Urinary bladder (tissue), 4 donors: ENCODE measurements around the gene CPLX4. TPM values are rescaled to one million over a fixed set of nuclear protein-coding genes. Genes with fewer than 3 reads are reported as not detected.

Experiments
- DNase-seq: peaks from one replicate; pipeline ENCODE4 v3.0.0-alpha.2; 2015; ENCODE audit errors: extremely low spot score
- H3K27ac ChIP-seq: one replicate; pipeline ENCODE4 v1.5.1; 2013; ENCODE audit warnings: low read depth, mild to moderate bottlenecking, moderate library complexity
- H3K36me3 ChIP-seq: one replicate; pipeline ENCODE4 v1.6.1; 2013; ENCODE audit warnings: mild to moderate bottlenecking, moderate library complexity; ENCODE audit not compliant: insufficient read depth
- H3K4me1 ChIP-seq: one replicate; pipeline ENCODE4 v1.6.1; 2013; ENCODE audit warnings: mild to moderate bottlenecking, moderate library complexity; ENCODE audit not compliant: insufficient read depth
- H3K4me3 ChIP-seq: one replicate; pipeline ENCODE4 v1.5.1; 2013; ENCODE audit warnings: low read depth, low read length
- WGBS: extraction: QIAGEN DNeasy Blood & Tissue Kit; methylation state at CpG from one replicate; pipeline ENCODE4 v1.1.7; 2013; 5-methylcytosine and 5-hydroxymethylcytosine counted together
- polyA plus RNA-seq: library from polyadenylated mRNA; stranded (reverse); fragments of 200-250 nt; gene quantifications from one replicate; pipeline ENCODE4 v1.2.3, GENCODE V29; 2013
- total RNA-seq: library from RNA; depleted of rRNA; stranded (reverse); fragments of >200 nt; gene quantifications from one replicate; pipeline ENCODE4 v1.2.3, GENCODE V29; 2014
- donor health status: healthy with polysubstance abuse.
- donor health status: healthy.

The CPLX4 gene
- total and polyA plus RNA-seq, 2 donors = not detected

GRCh38 chr18:59340312-59340711 is 21.9 kb upstream of the CPLX4 start:
- Histone ChIP-seq H3K4me3 (no peak overlapping the region), H3K27ac (no peak overlapping the region), H3K4me1 (no peaks in the 10 kb centered on the region), H3K36me3 (peaks cover 10% of the 10 kb centered on the region)
- WGBS = 96% methylated on average over 2 of the region's 2 CpGs
- DNase-seq = no peak

- Histone ChIP-seq H3K36me3 (peaks cover 5% of the 10 kb centered on the region), H3K4me3 (no peak overlapping the region), H3K27ac (no peak overlapping the region), H3K4me1 (no peaks in the 10 kb centered on the region)
- WGBS = 52% methylated on average over 3 of the region's 3 CpGs
- DNase-seq = no peak
Measured at GRCh38 chr18:59332986-59333385, 14.5 kb upstream of the CPLX4 start.

- H3K36me3 ChIP-seq = peaks cover 4% of the 10 kb centered on the region
- 99% methylated on average over 2 of the region's 2 CpGs for WGBS
- DNase-seq = no peak
- no peak overlapping the region for H3K27ac ChIP-seq
- H3K4me1 ChIP-seq = no peaks in the 10 kb centered on the region
- H3K4me3 ChIP-seq = no peak overlapping the region
Measured at GRCh38 chr18:59328683-59329082, 10.2 kb upstream of the CPLX4 start.

- DNase-seq = no peak
- Histone ChIP-seq H3K4me1 (no peaks in the 10 kb centered on the region), H3K36me3 (peaks cover 2% of the 10 kb centered on the region), H3K4me3 (no peak overlapping the region), H3K27ac (no peak overlapping the region)
- 92% methylated on average over 1 of the region's 1 CpG for WGBS
Measured at GRCh38 chr18:59325965-59326364, 7.5 kb upstream of the CPLX4 start.

- H3K4me1 ChIP-seq = no peaks in the 10 kb centered on the region
- no peak overlapping the region for H3K27ac ChIP-seq
- no peak for DNase-seq
- H3K36me3 ChIP-seq = peaks cover 2% of the 10 kb centered on the region
- 95% methylated on average over 4 of the region's 4 CpGs for WGBS
- H3K4me3 ChIP-seq = no peak overlapping the region
Measured at GRCh38 chr18:59324623-59324971, 6.1 kb upstream of the CPLX4 start.

- Histone ChIP-seq H3K36me3 (peaks cover 2% of the 10 kb centered on the region), H3K4me1 (no peaks in the 10 kb centered on the region), H3K4me3 (no peak overlapping the region), H3K27ac (no peak overlapping the region)
- DNase-seq = no peak
- 97% methylated on average over 7 of the region's 7 CpGs for WGBS
Measured at GRCh38 chr18:59323931-59324622, 5.6 kb upstream of the CPLX4 start.

- Histone ChIP-seq H3K4me3 (no peak overlapping the region), H3K36me3 (no peaks in the 10 kb centered on the region), H3K27ac (no peak overlapping the region), H3K4me1 (no peaks in the 10 kb centered on the region)
- 87% methylated on average over 7 of the region's 7 CpGs for WGBS
- DNase-seq = no peak
Measured at GRCh38 chr18:59311631-59312030, 6.8 kb downstream of the CPLX4 start.

GRCh38 chr18:59308938-59309260 is 9.6 kb downstream of the CPLX4 start:
- 8% methylated on average over 5 of the region's 5 CpGs for WGBS
- Histone ChIP-seq H3K4me3 (peak overlapping the region; percentile 8), H3K27ac (no peak overlapping the region), H3K36me3 (no peaks in the 10 kb centered on the region), H3K4me1 (no peaks in the 10 kb centered on the region)
- no peak for DNase-seq

- whole genome bisulfite sequencing = 2% methylated on average over 46 of the region's 46 CpGs
- Histone ChIP-seq H3K4me1 (no peaks in the 10 kb centered on the region), H3K36me3 (no peaks in the 10 kb centered on the region), H3K4me3 (peak overlapping the region; percentile 8), H3K27ac (no peak overlapping the region)
- DNase-seq = peak; percentile 13
Measured at GRCh38 chr18:59308248-59308937, 10.1 kb downstream of the CPLX4 start.

GRCh38 chr18:59306640-59307039 is 11.8 kb downstream of the CPLX4 start:
- no peak for DNase-seq
- 86% methylated on average over 6 of the region's 6 CpGs for WGBS
- no peak overlapping the region for H3K27ac ChIP-seq
- no peaks in the 10 kb centered on the region for H3K36me3 ChIP-seq
- no peak overlapping the region for H3K4me3 ChIP-seq
- H3K4me1 ChIP-seq = no peaks in the 10 kb centered on the region

GRCh38 chr18:59305295-59305694 is 13.2 kb downstream of the CPLX4 start:
- DNase-seq = no peak
- Histone ChIP-seq H3K4me1 (no peaks in the 10 kb centered on the region), H3K27ac (no peak overlapping the region), H3K4me3 (no peak overlapping the region), H3K36me3 (no peaks in the 10 kb centered on the region)
- 76% methylated on average over 4 of the region's 4 CpGs for WGBS

GRCh38 chr18:59303656-59304195 is 14.7 kb downstream of the CPLX4 start:
- no peaks in the 10 kb centered on the region for H3K36me3 ChIP-seq
- no peak overlapping the region for H3K4me3 ChIP-seq
- WGBS = 75% methylated on average over 9 of the region's 9 CpGs
- H3K4me1 ChIP-seq = no peaks in the 10 kb centered on the region
- no peak overlapping the region for H3K27ac ChIP-seq
- no peak for DNase-seq

GRCh38 chr18:59303006-59303405 is 15.4 kb downstream of the CPLX4 start:
- no peaks in the 10 kb centered on the region for H3K36me3 ChIP-seq

GRCh38 chr18:59301929-59302328 is 16.5 kb downstream of the CPLX4 start:
- no peak overlapping the region for H3K27ac ChIP-seq
- no peak for DNase-seq
- no peaks in the 10 kb centered on the region for H3K36me3 ChIP-seq
- H3K4me1 ChIP-seq = no peaks in the 10 kb centered on the region
- no peak overlapping the region for H3K4me3 ChIP-seq
- 74% methylated on average over 4 of the region's 4 CpGs for WGBS

More at GRCh38 chr18:59303006-59303405, 15.4 kb downstream of the CPLX4 start:
- Histone ChIP-seq H3K4me3 (no peak overlapping the region), H3K4me1 (no peaks in the 10 kb centered on the region), H3K27ac (no peak overlapping the region)
- WGBS = 86% methylated on average over 2 of the region's 2 CpGs
- no peak for DNase-seq
